Activated CD4-positive, alpha-beta T cell treated with anti-CD3 and anti-CD28 coated beads, Interleukin-10, Interleukin-2, amounts not matched to agents 100 ng/mL and 50 ng/mL, durations not matched to agents 16 hours and 8 hours (primary cell): ENCODE results near the gene TWIST2.
A peak's percentile ranks its signal among the peaks of the same experiment; 100 is the strongest.

Source experiments
- DNase-seq: peaks from one replicate; pipeline ENCODE4 v3.0.0-alpha.2; 2020

TWIST2 gene

GRCh38 chr2:238945433-238946150 lies 97.7 kb downstream of the TWIST2 start:
- DNase-seq, result peak; percentile 34

- DNase-seq, result no peak
These were observed 98.7 kb downstream of the TWIST2 start for GRCh38 chr2:238946318-238947242.

GRCh38 chr2:238947243-238947760 lies 99.4 kb downstream of the TWIST2 start:
- DNase-seq, result no peak

- peak; percentile 6 for DNase-seq
These were observed 100.2 kb downstream of the TWIST2 start for GRCh38 chr2:238947920-238948710.

GRCh38 chr2:238948765-238949641 lies 101.1 kb downstream of the TWIST2 start:
- DNase-seq, result no peak

- no peak for DNase-seq
These were observed 101.9 kb downstream of the TWIST2 start for GRCh38 chr2:238949710-238950345.

- DNase-seq, result no peak
These were observed 102.7 kb downstream of the TWIST2 start for GRCh38 chr2:238950551-238950950.

GRCh38 chr2:238952261-238952919 lies 104.5 kb downstream of the TWIST2 start:
- no peak for DNase-seq

- DNase-seq, result no peak
These were observed 107.1 kb downstream of the TWIST2 start for GRCh38 chr2:238954841-238955591.

GRCh38 chr2:238955648-238956531 lies 108.0 kb downstream of the TWIST2 start:
- no peak for DNase-seq

- no peak for DNase-seq
These were observed 108.8 kb downstream of the TWIST2 start for GRCh38 chr2:238956676-238957075.
